GM20431 (cell line): Measurements from ENCODE around the gene GNG11.

Experiments
- in situ Hi-C: fragments of 300-500 bp; cut with MseI, MboI; formaldehyde crosslinking; loops from one replicate; pipeline ENCODE4 v1.15.0; 2020; ENCODE audit warnings: low sequenced_read_pairs; ENCODE audit not compliant: unreplicated experiment

The GNG11 gene

DNA sequence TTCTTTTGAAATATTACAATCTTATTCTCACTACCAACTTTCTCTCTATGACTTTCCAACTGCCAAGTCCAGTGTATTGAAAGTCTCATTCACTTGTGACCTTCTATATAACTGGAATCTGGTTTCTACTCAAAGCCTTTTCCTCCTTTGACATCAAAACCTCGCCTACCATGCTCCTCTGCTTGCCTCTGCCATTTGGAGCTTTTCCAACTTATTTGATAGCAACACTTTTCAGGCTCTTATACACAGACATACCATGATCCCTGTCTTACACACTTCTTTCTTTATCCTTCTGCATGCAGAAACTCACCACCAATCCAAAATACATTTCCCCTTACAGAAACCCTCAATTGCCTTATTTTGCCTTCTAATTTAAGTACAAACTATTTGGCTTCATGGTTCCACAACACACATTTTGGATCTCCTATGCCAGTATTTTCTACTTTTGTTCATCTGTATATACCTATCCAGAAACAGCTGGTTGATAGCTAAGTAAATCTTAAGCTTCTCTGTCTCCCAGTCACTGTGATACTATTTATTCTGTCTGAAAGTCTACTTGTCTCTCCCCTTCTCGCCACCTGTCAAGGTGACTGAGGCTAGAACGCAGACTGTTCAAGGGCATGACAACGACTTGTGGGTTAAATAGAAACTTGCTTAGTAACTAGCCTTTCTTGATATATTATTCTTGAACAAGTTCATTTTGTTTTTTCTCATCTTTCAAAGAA lies 22.4 kb downstream of the GNG11 start:
- in situ Hi-C loops = no loop called here

DNA sequence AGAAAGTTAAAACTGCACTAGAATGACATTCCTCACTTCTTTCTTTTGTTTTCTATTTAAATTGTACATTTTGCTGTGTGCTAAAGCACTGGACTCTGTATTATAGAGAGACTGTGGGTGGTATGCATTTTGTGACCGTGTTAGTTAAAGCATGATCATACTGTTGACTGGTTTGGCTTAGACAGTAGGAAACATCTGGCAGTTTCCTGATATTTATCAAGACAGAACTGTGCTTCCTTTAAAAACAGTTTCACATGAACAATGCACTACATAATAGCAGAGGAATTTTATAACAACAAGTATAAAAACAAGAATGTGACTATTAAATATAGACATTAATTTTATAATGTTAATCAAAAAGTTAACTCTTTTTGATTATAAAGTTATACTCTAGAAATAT lies 23.1 kb downstream of the GNG11 start:
- in situ Hi-C loops = no loop called here

- in situ Hi-C loops = no loop called here
Measured at GRCh38 chr7:93945083-93945482, 23.5 kb downstream of the GNG11 start.

GRCh38 chr7:93945756-93946535 lies 24.4 kb downstream of the GNG11 start:
- in situ Hi-C loops = no loop called here

DNA sequence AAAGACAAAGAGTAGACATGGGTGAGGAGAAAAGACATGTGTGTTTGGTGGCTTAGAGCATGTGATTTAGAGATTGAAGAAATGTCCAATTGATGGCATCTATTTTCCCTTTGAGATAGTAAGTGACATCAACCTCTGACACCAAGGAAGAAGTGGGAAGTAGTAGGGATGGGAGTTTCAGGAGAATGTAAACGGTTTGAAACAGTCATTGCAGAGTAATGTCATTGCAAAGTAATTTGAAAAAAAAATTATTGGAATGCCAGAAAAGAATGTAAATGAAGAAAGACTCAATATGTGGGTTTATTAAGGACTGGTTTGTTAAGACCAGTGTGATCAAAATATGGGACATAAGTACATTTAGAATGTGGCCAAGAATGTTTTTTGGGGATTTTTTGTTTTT lies 26.6 kb downstream of the GNG11 start:
- in situ Hi-C loops = no loop called here

- in situ Hi-C loops = no loop called here
Measured at GRCh38 chr7:93948873-93949272, 27.3 kb downstream of the GNG11 start.

GRCh38 chr7:93949423-93949822 lies 27.9 kb downstream of the GNG11 start:
- in situ Hi-C loops = no loop called here

DNA sequence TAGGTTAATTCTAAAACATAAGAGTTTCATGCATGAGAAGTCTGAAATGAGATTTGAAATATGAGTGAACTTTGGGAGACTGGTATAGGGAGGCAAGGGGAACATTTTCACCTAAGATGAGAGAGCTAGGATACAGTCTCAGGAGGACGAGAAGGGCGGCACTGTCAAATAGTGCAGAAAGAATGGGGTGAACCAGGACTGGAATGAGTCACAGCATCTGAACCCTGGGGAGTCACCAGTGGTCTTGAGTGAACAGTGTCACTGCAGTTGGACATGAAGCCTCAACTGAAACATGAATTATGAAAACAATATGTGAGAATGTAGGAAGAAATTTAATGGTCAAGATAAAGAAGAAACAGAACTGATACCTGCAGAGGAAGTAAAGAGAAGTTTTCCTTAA lies 33.8 kb downstream of the GNG11 start:
- in situ Hi-C loops = no loop called here

GRCh38 chr7:93957767-93958166 lies 36.2 kb downstream of the GNG11 start:
- in situ Hi-C loops = no loop called here

DNA sequence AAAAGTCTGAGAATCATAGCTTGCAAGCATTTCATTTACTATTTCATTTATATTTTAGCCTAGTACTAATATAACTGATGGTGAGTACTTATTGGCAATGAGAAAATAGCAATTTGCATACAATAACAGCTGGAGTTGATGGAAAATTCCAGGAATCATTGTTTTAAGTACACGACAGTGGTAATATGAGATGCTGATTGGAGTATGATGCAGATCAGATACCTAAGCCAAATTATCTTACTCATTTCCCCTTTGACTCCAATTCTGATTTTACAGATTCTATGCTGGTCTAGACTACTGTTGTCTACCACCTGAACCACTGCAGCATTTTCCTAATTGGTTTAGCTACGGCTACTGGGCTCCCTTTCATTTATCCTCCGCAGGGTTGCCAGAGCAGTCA lies 36.7 kb downstream of the GNG11 start:
- in situ Hi-C loops = no loop called here

- in situ Hi-C loops = no loop called here
Measured at GRCh38 chr7:93958651-93959050, 37.1 kb downstream of the GNG11 start.

DNA sequence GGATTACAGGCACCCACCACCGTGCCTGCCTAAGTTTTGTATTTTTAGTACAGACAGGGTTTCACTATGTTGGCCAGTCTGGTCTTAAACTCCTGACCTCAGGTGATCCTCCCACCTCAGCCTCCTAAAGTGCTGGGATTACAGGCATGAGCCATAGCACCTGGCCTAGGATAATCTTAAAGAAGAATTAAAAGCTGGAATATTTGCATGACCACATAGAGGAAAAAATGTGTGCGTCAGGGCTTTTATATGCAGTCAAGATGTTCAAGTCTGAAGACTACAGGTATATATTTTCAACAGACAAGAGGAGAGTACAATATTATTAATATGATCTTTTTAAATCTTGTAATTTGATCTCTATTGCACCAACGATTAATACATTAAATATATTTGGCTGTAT lies 39.5 kb downstream of the GNG11 start:
- in situ Hi-C loops = no loop called here

- in situ Hi-C loops = no loop called here
Measured at GRCh38 chr7:93964262-93964661, 42.7 kb downstream of the GNG11 start.

GRCh38 chr7:93964813-93965212 lies 43.3 kb downstream of the GNG11 start:
- in situ Hi-C loops = no loop called here

DNA sequence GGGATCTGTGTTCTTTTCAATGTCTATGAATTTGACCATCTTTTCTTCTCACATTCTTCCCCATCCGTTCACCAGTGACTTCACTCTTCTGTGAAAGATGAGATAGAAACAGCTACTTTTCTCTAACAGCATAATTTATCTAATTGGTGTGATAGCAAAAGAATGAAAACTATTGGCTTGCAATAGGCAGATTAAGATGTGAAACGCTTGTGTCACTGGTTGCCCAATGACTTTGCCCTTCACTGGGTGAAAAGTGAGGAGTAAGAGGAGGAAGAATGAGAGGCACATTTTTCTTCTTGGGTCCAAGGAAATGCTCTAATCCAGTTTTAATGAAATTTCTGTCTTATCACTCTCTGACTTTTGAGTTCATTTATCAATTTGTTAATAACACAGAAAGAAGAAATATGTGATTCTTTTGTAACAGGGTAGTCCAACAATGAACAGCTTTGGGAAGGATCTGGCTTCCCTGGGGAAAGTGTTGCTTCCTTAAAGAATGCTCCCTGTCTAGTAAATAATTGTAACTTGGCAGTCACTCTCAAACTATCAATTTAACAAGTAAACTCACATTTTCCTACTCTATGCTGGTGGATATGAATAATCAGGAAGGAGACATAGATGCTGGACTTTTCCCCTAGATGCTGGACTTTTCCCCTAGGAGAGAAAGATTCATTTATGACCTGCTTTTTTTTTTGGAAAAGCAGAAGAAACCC lies 47.5 kb downstream of the GNG11 start:
- in situ Hi-C loops = no loop called here

DNA sequence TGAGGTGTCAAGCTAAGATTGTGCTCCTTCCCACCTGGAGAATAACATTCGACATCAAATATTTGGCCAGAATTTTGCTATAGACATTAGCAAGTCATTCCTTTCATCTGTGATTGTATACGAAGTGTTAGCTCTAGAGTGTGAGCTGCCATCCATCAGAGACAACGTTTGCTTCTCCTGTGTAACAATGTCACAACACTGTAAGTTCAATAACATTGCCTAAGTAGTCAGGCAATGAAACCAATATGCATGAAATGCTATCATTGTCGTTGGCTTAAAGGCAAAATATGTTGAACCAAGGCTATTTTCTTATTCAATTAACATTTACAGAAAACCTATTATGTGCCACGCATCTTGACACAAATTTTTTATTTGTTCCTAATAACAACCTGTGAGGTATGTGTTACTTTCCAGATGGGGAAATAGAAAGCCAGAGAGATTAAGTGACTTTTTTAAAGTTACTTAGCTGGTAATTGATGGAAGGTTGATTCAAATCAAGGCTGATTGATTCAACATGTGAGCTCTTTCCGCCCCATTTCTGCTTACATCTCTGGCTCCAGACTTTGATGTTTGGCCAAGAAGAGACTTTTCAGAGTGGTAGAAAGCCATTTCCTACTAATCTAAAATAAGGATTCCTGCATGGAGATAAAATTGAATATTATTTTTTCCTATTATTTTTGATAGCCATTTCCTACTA lies 50.6 kb downstream of the GNG11 start:
- in situ Hi-C loops = no loop called here

- in situ Hi-C loops = no loop called here
Measured at GRCh38 chr7:93973134-93973533, 51.6 kb downstream of the GNG11 start.

- in situ Hi-C loops = no loop called here
Measured at GRCh38 chr7:93977211-93977950, 55.8 kb downstream of the GNG11 start.
